GM10847 (cell line): ENCODE data around the gene SERINC5.

Source experiments
- POLR2A ChIP-seq: IDR thresholded peaks from 2 replicates; pipeline ENCODE4 v1.6.1; 2011; ENCODE audit not compliant: insufficient read length; ENCODE audit errors: extremely low read depth

SERINC5 gene

DNA sequence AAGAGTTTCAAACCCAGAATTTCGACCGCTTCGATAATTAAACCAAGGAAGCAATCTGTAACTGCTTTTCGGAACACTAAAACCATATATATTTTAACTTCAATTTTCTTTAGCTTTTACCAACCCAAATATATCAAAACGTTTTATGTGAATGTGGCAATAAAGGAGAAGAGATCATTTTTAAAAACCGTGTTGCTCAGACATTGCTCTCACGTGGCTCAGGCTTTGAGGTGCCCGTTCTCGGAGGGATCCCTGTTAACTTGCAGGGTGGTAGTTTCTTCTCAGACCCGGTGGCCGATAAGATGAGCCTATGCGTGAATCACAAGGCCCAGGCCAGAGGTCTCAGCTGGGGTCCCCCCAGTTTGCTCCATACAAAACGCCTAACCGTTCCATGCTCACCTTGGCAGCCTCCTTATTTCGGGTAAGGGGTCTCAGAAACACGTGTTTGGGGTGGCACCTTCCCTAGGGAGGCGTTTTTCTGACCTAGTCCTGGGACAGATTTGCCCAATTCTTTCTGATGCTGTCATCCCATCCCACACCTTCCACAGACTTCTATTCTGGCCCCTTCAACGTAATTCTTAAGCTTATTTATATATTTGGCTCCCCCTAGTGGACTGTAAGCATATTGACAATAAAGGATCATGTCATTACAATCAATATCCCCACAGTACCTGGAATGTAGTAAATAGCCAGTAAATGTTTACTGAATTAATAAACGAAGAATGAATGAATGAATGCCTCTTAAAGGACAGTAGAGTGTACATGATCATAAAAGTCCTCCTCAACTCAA is 172.6 kb downstream of the SERINC5 start:
- TF ChIP-seq POLR2A: no peak

DNA sequence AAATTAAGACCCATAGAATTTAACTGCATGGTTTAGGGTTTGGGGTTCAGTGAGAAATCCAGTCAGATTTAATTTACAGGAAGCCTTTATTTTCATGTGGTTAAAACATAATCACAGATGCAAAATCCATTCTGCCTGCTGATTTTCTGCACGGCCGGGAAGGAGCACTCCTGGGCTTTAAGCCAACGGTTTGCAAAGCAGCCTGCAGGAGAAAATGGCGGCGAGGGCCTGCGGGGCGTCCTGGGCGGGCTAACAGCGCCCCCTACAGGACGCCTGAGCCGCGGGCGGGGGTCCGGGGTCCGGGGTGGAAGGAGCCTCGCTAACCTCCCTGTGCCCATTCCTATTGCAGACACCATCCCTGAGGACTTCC is 173.1 kb downstream of the SERINC5 start:
- TF ChIP-seq POLR2A: no peak

DNA sequence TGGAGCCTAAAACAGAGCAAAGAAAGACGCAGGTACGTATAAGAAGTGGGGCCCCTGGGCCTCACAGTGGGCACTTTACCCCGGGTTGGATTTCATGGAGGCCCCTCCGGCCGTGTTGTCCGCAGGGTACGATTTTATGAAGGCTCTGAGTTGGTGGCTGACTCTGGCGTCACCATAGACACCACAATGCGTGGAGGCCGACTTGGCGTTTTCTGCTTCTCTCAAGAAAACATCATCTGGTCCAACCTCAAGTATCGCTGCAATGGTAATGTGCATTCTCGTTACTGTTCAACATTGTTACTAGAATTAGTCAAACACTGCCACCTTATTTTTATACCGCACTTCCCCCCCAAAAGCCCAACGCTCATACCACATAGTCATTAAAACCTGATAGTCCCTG is 173.6 kb downstream of the SERINC5 start:
- no peak for TF ChIP-seq POLR2A

DNA sequence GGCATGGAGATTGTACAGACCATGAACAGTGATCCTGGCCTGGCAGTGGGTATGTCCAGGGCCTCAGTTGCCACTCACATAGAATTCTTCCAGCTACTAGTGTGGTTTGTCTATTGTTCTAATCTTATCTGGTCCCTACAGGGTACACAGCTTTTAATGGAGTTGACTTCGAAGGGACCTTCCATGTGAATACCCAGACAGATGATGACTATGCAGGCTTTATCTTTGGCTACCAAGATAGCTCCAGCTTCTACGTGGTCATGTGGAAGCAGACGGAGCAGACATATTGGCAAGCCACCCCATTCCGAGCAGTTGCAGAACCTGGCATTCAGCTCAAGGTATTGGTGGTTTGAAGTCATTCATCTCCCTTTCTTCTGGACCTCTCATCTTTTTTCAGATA is 176.9 kb downstream of the SERINC5 start:
- no peak for TF ChIP-seq POLR2A

DNA sequence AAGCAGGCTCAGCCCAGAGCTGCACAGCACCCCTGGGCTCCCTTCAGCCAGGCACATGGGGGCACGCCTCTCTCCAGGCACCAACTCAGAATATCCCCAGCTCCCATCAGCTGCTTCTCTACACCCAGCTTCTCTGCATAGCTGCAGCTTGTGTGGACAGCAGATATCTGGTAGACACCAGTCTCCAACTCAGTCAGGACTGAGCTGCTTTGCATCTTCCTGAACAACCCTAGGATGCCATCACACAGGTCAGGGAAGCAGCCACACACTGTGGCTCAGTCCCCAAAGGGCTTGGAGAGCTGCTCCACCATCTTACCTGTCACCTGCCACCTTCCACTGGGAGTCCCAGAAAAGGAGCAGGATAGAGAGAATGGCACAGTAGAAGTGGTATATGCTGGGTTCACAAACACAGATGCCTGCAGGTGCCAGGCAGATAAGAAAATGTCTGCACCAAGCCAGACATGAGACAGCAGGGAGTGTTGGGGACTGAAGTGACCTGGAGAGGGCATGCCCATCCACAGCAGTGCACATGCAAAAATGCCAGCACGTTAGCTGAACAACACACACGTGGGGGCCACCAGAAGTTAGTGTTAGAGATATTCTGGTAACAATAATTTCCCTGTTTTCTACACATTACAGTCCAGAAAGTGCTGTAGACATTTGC is 178.7 kb downstream of the SERINC5 start:
- no peak for TF ChIP-seq POLR2A

DNA sequence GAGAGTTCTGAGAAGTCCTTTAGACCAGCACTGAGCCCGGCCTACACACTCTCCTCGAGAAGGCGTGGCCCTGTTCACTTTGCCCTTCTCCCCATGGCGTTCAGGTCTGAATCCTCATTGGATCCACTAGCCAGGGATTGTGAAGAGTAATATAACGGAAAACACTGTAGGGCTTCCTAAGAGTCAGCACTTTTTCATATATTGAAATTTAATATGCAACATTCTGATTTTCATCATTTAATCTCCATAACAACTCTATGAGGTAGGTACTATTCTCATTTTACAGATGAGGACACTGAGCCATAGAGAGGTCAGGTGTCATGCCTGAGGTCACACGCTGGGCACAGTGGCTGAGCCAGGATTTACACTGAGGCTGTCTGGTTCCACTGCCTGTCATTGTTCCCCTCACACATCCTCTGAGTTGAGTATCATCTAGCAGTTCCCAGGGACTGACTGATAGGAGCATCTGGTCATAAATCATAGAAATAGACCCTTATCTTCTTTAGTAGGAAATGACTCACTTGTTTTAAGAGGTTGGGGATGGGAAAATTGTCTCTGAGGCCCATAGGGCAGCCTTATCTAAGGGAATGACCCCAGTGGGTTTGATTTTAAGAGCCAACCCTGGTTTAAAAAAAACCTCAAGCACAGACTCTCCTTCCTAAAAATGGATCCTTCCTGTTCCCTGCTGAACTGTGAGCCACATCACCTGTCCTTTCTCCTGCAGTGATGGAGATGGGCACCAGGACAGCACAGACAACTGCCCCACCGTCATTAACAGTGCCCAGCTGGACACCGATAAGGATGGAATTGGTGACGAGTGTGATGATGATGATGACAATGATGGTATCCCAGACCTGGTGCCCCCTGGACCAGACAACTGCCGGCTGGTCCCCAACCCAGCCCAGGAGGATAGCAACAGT is 179.5 kb downstream of the SERINC5 start:
- TF ChIP-seq POLR2A: no peak

DNA sequence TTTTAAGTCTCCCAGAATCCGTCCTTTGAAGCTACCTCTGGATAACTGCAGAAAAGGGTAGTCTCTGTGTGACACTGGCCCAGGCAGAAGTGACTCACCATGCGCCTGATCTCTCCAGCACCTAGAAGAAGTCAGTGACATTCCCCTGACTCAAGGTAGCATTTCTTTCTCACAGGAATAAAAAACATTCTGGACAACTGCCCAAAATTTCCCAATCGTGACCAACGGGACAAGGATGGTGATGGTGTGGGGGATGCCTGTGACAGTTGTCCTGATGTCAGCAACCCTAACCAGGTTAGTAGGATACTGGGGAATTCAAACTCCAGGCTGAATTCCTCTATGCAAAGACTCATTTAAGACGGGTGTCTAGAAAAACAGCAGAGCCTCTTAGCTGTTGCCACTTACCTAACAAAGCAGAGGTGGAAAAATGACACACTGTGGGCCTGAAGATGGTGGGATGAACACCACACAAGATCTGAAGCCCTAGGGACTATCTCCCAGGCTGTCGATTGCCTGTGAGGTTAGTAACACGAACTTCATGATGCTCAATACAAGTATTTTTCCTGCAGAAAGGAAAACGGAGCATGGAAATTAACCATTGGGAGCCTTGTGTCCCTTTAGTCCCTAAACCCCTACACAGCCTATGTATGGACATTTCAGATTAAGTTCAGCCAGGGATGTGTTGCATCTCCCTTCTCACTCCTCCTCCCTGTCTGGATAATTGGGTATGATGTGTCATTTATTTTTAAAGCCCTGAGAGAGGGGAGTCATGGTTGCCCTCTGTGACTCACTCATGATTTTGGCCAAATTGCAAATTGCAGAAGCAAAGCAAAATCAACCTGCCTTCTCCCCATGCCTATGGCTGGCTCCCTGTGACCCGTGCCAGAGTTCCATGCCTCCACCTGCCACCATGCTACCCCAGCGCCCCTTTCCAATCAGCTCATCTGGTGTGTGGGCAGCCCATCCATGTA is 183.5 kb downstream of the SERINC5 start:
- TF ChIP-seq POLR2A: no peak

DNA sequence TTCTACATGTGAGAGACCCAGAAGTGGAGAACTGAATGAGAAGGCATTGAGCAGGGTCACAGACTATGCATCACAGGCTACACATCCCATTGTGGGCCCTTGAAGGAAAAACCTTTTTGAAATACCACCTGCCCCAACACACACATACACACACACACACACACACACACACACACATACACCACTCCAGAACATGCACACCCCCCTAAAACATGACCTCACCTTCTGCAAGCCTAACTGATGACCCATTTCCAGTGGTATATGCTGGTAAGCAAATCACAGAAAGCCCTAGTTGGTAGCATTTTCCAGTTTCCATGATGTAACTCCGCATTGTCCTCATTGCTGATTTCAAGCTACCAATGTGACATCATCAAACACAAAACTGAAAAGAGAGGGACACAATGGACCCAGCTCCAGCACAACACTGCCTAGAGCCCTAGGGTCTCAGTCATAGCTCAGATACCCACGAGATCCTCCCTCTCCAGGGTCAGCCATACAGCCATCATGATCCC is 184.3 kb downstream of the SERINC5 start:
- no peak for TF ChIP-seq POLR2A

DNA sequence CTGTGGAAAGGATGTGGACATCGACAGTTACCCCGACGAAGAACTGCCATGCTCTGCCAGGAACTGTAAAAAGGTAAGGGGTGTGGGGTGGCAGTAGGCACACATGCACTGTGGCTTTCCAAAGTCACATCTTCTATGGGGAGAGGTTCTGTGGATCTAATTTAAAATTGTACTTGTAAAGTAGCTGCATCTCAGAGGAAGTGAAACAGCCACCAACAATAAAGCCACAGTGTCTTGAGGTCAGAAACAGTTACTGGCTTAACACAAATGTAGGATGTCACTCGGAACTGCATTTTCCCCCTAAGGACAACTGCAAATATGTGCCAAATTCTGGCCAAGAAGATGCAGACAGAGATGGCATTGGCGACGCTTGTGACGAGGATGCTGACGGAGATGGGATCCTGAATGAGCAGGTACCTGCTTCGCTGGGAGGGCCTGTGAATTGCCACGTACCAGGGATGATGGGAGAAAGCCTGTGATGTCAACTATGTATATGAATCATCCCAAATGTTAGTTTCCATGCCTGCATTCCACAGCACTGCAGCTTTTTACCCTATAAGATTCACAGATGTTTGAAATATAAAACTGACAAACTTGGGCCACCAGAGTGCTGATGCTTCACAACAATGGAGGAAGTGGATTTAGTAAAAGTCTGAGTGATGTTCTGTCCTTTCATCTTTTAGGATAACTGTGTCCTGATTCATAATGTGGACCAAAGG is 185.4 kb downstream of the SERINC5 start:
- TF ChIP-seq POLR2A: no peak

DNA sequence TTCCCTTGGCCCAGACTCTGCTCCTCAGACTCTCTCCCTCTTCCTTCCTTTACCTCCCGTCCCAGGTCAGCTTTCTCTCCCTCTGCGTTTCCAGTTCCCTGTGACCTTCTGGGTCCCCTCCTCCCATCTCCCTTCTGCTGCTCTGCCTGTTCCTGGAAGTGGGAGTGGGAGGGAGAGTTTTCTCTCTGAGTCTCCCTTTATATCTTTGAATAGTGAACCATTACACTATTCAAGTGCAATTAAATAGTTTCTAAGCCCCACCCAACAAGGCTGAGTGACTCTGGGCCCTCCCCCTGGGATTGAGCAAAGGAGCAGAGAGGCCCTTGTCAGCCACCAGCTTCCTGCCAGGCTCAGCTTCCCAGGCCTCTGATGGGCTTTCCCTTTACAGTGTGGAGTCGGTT is 185.9 kb downstream of the SERINC5 start:
- TF ChIP-seq POLR2A: no peak

DNA sequence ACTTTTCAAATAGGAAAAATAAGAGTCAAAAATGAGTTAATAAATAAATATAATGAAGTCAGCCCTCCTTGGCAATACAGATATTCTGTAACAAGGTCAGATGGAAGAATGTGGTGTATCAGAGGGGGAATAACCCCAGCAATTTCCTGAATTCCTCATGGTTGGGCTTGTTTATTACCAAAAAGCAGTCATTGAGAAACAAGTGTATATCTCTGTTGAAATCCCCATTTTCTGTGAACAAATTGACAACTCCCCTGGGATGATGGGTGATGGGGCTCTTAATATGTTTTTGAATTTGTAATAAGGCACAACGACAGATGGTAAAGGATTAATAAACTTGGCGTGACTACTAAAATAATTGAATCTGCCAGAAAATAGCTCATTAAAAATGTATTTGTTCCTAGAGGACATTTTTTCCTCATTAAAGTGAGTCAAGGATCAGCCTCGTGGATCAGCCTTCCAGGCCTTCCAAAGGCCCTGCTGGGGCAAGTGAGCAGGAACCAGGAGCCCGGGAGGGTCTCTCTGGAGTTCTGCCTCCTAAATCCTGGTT is 186.5 kb downstream of the SERINC5 start:
- no peak for TF ChIP-seq POLR2A

DNA sequence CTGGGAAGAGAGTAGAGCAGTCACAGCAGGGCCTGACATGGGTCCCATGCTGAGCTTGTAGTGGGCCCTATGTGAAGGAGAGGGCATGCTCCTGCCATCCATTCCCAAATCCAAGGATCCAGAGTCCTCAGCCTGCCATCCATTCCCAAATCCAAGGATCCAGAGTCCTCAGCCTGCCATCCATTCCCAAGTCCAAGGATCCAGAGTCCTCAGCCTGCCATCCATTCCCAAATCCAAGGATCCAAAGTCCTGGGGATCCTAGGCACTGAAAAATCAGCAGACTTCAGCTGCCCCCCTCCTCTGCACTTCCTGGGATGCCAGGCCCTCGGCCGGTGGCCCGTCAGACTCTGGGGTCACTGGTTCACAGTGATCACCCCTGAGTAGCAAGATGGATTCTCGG is 187.1 kb downstream of the SERINC5 start:
- TF ChIP-seq POLR2A: no peak

DNA sequence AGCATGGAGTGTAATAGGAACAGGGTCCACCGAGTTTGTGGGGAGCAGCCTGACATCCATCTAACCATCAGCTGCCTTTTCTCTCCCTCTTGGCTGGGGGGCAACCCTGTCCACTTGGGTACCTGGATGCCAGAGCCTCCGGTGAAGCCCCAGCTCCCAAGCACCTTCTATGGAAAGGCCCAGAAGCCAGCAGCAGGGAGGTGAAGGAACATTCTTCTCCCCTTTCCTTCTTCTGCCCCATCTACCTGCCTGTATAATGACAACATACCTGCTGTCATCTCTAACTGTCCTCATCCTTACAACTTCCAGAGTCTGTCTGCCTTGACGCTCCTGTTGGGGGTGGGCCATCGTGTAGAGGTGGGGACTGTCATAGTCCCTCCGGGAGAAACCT is 187.6 kb downstream of the SERINC5 start:
- TF ChIP-seq POLR2A: no peak
